SHP77 treated with DMSO at 0.1 percent for 48 hours (cell line): ENCODE results near the gene MYO10.

Experiments used
- DNase-seq: peaks from one replicate; lab custom pipeline; 2025; lab: John Stamatoyannopoulos, UW

The MYO10 gene

DNA sequence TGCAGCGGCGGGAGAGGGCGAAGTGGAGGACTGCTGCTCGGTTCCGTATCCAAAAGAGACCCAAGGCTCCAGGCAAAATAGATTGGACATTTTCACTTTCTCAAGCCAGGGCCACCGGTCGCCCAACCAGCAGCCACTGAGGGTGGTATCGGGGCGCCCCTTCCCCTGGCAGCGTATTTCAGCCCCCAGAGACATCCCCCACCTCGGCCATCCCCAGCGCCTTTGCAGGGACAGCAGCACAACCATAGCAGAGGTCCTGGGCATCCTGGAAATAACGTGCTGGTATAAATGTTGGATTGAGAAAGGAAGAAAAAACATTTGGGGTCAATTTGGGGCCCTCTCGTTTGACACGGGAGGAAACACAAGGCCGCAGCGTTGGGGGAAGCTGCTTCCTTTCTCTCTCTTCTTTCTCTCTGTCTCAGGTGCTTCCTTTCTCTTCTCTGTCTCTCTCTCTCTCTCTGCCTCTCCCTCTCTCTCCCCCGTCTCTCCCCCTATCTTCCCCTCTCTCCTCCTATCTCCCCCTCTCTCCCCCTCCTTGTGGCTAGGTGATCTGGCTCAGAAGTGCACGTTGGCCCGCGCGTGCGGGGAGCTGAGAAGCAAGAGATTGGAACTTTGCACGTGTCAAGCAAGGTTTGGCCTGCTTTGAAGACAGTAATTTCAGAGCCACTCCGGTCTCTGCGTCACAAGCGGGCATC, 318.7 kb downstream of the MYO10 start:
- DNase-seq, result peak; percentile 22

DNA sequence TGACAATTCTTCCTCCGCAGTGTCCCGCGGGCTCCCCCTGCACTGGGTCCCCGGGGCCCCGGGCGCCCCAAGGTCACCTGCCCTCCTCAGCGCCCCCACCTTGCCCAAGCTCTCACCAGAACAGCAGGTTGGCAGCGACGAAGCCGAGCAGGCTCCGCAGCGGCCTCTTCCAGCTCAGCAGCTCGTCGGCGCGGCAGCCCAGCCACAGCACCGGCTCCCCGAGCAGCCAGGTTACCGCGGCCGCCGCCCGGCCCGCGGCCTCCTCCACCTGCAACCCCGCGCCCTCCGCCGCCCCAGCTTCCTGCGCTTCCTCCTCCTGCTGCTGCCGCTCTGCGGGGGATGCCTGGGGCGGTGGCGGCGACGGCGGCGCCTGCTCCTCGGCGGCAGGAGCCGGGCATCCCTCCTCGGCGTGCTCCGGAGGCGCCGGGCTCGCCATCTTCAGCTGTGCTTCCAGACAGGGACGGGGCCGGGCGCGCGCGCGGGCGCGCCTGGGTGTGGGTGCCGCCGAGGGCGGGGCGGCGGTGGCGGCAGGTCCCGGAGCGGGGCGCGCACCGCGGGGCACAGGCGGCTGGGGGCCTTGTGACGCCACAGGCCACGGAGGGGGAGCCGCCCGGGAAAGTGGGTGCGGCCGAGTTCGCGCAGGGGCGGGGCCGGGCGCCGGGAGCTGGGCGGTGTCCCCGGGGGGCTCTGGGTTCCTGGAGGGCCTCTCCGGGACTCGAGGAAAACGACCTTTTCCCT, 319.4 kb downstream of the MYO10 start, which contains the start of gene RETREG1:
Gene RETREG1, minus strand, starts transcription at position 462 of the 738 bp plus-strand sequence. Its CDS starts 26 bp downstream, at position 436.
- no peak for DNase-seq

GRCh38 chr5:16615741-16616535, 320.1 kb downstream of the MYO10 start:
- no peak for DNase-seq

DNA sequence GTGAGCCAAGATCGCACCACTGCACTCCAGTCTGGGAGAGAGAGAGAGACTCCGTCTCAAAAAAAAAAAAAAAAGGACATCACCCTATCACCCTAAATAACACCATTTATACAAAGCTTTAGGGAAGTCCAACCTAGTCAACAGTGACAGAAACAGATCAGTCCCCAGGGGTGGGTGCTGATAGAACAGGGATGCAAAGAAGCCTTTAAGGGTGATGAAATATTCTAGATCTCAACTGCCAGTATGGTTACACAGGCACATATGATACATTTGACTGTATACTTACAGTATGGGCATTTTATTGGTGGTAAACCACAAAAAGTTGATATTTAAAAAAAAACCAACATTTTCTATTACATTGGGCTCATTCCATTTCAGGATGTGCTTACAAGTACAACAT, 324.1 kb downstream of the MYO10 start:
- no peak for DNase-seq
